DMS53 (cell line): ENCODE results near the gene RELA.
A peak's percentile ranks its signal among the peaks of the same experiment; 100 is the strongest.
"Not testable (repeated sequence)": the region's sequence is repeated elsewhere in the genome, so short reads cannot be mapped to it uniquely, and the experiment has no call there.

Experiments used
- DNase-seq: peaks from one replicate; lab custom pipeline; 2025; lab: John Stamatoyannopoulos, UW

RELA gene

DNA sequence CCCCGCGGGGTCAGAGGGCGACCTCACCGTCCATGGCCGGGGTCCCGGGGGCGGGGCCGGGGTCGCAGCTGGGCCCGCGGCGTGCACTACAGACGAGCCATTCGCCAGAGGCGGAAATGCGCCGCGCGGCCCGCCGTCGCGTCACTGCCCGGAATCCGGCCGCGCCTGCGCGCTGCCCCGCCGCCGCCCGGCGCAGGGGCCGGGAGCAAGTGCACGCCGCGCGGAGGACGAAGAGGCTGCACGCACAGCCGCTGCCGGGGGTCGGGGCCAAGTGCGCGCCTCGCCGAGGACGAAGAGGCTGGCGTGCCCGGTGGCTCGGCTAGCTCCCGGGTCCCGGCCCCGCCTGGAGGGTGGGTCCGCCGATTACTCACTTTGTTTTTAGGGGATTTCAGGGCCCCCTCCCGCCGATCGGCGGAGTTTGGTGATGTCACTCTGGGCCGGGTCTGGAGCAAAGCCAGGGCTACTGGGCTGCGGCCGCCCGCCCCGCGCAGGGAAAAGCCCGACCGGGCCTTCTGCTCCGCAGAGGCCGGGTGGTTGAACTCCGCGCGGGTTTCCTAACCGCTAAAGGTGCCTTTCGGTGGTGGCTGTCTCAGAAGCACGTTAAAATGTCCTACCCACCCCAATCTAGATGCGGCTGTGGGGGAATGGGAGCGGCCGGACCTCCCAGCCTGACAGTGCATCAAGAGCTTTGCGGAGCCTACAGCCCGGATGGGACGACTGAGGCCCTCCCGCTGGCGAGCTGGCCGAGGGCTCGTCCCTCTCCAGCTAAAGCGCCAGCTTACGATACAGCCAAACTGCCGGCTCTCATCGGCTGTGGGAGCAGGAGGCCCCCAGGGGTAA, at the start of gene RELA:
TSS of gene RELA (minus strand) at position 118 of the 840 bp plus-strand sequence. CDS start at position 34, 84 bp downstream.
- DNase-seq: peak; percentile 96

GRCh38 chr11:65711785-65712632, 49.3 kb upstream of the RELA start, which contains the start of gene KAT5:
Gene KAT5, plus strand, starts transcription at chr11:65712252. Its CDS starts 16 bp downstream, at chr11:65712268.
- DNase-seq: peak; percentile 99

DNA sequence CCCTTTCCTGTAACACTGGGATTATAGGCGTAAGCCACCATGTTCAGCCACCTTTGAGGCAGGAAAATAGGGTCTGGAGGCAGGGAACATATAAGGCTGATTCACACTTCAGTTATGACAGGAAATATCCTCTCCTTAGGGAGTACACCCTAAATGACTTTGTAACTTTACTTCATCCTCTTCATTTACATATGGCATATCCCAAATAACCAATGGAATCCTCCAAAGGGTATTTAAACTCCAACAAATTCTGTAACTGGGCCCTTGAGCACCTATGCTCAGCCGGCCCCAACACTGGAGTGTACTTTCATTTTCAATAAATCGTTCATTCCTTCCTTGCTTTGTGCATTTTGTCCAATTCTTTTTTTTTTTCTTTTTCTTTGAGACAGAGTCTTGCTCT, 47.7 kb upstream of the RELA start:
- no peak for DNase-seq

GRCh38 chr11:65709661-65710060, 46.9 kb upstream of the RELA start:
- DNase-seq: no peak

- DNase-seq: no peak
Observed at GRCh38 chr11:65708451-65708850, 45.7 kb upstream of the RELA start.

- DNase-seq: not testable (repeated sequence)
Observed at GRCh38 chr11:65707002-65707401, 44.3 kb upstream of the RELA start.

GRCh38 chr11:65706303-65706763, 43.6 kb upstream of the RELA start:
- DNase-seq: peak; percentile 69

DNA sequence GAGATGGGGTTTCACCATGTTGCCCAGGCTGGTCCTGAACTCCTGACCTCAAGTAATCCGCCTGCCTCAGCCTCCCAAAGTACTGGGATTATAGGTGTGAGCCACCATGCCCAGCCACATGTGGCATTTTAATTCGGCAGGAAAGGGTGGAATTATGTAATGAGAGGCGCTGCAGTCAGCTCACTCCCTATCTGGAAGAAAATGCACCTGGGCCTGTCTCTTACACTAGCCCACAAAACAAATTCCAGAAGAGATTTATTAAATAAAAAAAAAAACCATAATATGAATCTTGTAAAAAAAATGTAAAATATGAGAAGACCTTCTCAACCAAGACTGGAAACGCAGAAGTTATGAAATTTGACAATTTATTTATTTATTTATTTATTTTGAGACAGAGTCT, 41.1 kb upstream of the RELA start:
- no peak for DNase-seq

DNA sequence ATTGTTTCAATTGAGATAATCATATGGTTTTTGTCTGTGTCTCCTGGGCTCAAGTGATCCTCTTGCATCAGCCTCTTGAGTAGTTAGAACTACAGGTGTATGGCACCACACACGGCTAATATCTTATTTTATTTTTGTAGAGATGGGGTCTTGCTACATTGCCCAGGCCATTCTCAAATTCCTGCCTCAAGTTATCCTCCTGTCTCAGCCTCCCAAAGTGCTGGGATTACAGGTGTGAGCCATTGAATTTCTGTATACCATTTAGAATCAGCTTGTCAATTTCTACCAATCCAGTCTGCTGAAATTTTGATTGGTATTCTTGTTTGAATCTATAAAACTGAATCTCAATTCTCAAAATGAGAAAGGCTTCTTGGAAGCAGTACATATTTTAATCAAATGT, 39.0 kb upstream of the RELA start:
- DNase-seq: no peak

DNA sequence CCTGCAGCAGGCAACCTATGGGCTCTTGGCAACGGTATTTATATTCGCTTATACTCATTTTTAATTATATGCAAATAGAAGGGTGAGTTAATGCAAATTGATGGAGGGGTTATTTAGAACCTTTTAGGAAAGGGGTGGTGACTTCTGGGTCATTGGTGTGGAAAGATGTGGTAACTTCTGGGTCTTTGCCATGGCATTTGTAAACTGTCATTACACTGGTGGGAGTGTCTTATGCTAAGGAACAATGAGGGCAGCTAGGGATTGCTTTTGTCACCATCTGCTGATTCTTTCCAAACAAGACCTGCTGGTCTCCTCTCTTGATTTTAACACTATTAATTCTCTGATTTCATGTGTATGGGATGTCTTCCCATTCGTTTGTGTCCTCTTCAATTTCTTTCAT, 37.7 kb upstream of the RELA start:
- DNase-seq: no peak

DNA sequence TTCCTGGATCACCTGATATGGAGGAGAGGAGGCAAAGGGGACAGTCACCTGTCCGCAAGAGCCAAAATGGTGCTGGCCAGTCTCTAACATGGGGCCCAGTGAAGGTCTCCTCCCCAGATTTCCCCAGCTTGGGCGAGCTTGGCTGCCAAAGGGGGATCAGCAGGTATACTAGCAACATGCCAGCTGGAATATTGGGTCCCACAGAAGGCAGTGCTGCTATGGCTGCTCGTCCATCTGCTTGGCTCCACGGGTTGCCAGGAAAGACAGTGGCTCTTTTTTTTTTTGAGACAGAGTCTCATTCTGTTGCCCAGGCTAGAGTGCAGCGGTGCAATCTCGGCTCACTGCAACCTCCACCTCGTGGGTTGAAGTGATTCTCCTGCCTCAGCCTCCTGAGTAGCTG, 36.6 kb upstream of the RELA start:
- DNase-seq: no peak

DNA sequence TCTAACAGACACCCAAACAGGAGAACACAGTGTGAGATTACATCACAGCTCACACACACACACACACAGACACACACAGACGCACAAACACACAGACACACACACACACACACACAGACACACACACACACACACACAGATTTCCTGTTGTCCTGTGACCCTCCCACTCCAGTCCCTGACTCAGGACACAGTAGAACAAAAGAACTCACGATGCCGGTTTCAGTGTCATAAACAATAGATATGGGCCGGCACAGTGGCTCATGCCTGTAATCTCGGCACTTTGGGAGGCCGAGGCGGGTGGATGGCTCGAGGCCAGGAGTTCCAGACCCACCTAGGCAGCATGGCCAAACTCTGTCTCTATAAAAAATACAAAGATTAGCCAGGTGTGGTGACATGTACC, 35.5 kb upstream of the RELA start:
- no peak for DNase-seq

DNA sequence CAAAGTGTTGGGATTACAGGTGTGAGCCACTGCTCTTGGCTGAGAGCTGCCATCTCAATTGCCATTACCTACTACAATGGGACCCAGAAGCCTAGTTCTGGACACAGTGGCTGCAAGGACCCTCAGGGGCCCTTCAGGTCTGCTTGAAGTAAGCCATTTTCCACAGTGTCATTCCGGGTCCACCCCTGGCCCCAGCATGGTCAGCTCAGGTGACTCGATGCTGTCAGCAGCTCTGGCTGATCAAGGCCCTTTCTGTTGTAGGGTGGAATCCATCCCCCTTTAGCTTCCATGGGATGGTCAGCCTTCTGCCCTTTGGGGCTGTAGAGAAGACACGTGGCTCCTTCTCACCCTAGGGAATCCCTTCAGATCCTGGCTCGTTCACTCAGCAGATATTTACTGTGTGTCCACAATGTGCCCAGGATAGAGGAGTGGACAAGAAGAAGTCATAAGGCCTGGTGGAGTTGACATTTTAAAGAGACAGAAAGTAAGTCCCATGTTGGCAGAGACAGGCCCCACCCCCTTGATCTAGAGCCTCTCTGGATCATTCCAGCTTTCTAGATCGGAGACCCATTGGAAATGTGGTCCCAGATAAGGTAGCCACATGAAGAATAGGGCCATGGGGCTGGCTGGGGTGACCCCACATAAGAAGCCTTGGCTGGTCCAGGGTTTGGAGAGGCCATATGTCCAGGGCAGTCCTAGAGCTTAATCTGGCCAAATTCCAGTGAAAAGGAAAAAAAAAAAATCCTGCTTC, 34.3 kb upstream of the RELA start:
- DNase-seq: no peak

GRCh38 chr11:65695459-65696241, 32.9 kb upstream of the RELA start:
- peak; percentile 91 for DNase-seq

- DNase-seq: no peak
Observed at GRCh38 chr11:65692367-65692766, 29.7 kb upstream of the RELA start.

DNA sequence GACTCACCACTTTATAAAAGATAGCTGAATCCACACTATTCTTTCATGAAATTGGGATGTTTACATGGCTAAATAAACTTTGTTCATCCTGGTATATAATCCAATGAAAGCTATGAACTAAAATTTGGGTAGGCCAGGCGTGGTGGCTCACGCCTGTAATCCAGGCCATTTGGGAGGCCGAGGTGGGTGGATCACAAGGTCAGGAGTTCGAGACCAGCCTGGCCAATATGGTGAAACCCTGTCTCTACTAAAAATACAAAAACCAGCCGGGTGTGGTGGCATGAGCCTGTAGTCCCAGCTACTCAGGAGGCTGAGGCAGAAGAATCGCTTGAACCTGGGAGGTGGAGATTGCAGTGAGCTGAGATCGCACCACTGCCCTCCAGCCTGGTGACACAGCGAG, 29.1 kb upstream of the RELA start:
- not testable (repeated sequence) for DNase-seq

DNA sequence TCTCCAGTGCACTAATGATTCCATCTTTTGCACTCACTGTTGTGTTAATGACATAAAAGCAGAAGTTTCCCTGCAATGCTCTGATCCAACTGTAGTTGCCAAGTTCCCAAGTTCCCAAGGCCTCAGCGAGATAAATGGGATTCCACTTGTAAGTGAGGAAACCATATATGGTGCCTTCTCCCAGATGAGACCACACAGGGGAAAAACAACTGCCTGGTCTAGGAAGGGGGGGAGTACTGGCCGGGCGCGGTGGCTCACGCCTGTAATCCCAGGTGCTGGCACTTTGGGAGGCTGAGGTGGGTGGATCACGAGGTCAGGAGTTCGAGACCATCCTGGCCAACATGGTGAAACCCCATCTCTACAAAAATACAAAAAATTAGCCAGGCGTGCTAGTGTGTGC, 23.3 kb upstream of the RELA start:
- no peak for DNase-seq

GRCh38 chr11:65683480-65683879, 20.8 kb upstream of the RELA start:
- DNase-seq: not testable (repeated sequence)

GRCh38 chr11:65680192-65680743, 17.6 kb upstream of the RELA start:
- no peak for DNase-seq

GRCh38 chr11:65672982-65673381, 10.3 kb upstream of the RELA start:
- DNase-seq: no peak
